GM19463 (cell line): ENCODE results near the gene LRRIQ1.
"Not testable (repeated sequence)": the region's sequence is repeated elsewhere in the genome, so short reads cannot be mapped to it uniquely, and the experiment has no call there.

Source experiments
- ATAC-seq: cut with Tn5 transposase; IDR thresholded peaks from one replicate; pipeline ENCODE4 v1.9.1; 2021; ENCODE audit warnings: mild to moderate bottlenecking, moderate library complexity; ENCODE audit not compliant: unreplicated experiment

LRRIQ1 gene

DNA sequence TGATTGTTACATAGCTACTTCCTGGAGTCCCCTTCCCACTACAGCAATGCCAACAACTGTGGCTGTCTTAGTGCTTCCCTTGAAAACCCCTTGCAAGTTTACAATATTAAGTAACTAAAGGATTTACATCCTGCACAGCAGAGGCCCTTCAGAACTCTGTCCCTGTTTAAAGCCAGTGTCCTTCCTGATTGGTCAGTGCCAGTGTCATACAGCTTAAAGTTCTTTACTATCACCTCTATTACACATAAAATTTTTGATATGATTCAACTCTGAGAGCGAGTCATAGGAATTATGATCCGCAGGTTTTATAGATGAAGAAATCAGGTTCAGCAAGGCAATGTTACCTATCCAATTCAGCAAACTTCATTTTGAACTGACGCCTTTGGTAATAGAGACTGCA, 152.5 kb downstream of the LRRIQ1 start:
- ATAC-seq: no peak

DNA sequence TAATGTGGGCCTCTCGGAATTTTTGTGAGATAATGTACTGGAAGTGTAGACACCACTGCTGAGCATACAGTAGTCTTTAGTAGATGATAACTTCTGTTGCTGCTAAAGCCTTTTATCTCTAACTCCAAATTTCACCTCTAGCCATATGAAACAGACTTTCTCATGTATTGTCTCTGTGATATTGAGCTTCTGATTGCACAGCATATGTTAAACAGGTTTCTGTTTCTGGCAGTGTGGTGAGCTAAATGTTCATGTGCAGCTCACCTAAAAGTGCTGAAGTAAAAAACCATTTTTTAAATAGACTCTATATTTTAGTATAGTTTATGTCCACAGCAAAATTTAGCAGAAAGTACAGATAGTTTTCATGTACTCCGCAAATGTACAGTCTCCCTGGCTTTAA, 154.6 kb downstream of the LRRIQ1 start:
- no peak for ATAC-seq

DNA sequence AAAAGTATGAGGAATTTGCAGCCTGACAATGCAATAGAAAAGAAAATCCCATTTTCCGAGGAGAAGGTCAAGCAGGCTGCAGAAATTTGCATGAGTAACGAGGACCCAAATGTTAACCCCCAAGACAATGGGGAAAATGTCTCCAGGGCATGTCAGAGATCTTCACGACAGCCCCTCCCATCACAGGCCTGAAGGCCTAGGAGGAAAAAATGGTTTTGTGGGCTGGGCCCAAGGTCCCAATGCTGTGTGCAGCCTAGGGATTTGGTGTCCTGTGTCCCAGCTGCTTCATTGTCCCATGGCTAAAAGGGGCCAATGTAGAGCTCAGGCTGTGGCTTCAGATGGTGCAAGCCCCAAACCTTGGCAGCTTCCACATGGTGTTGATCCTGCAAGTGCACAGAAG, 167.7 kb downstream of the LRRIQ1 start:
- ATAC-seq: not testable (repeated sequence)

DNA sequence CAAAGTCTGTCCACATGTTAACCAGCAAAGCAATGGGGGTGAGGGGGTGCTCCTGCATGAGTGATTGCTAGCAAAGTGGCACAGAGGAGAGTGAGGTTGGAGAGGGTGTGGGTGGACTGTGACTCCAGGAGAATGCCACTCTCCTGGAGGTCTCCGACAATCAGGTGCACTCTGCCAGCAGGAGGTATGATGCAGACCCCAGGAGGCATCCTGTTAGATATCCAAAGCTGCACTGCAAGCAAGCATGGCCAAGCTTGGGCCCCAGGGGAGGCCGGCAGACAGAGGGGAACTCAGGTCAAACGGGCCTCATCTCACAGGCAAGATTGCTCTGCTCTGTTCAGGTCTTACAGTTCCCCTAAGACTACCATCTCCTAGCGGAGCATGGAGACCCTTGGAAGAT, 170.4 kb downstream of the LRRIQ1 start:
- ATAC-seq: no peak

DNA sequence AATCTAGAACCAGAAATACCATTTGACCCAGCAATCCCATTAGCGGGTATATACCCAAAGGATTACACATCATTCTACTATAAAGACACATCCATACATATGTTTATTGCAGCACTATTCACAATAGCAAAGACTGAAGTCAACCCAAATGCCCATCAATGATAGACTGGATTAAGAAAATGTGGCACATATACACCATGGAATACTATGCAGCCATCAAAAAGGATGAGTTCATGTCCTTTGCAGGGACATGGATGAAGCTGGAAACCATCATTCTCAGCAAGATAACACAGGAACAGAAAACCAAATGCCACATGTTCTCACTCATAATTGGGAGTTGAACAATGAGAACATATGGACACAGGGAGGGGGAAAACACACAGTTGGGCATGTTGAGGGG, 188.2 kb downstream of the LRRIQ1 start:
- ATAC-seq: not testable (repeated sequence)

DNA sequence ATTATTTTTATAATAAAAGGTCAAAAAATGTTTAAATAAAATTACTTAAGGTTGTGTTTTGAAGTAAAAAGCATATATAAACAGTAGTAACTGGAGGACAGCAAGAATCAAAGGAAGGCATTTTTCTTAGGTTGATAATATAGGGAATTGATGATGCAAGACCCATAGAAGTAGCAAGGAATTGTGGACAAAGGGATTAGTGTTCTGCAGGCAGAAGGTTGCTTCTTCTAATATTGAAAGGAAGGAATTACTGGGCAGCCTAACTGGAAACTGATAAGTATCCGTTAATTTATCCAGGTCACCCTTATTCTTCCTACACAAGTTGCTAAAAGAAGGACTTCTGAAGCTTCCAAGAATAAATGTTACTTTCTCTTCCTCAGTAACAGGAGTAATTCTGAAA, 189.3 kb downstream of the LRRIQ1 start:
- no peak for ATAC-seq

DNA sequence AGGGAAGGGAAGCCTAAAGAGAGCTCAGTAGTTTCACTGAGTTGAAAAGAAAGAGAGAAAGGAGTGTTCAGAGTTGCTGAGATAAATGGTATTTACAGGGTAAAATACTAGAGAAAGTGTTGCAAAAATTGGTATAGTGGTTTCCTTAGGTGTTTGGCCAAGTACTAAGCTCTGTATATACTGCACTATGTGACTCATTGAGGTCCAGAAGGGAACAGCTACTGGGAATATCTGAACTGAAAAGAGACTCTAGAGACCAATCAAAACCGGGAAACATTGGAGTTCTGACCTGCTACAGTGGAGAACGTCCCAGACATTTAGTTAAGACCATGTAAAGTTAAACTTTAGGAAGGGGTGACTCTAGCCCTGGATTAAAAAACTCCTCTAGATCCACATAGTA, 201.2 kb downstream of the LRRIQ1 start:
- ATAC-seq: no peak

DNA sequence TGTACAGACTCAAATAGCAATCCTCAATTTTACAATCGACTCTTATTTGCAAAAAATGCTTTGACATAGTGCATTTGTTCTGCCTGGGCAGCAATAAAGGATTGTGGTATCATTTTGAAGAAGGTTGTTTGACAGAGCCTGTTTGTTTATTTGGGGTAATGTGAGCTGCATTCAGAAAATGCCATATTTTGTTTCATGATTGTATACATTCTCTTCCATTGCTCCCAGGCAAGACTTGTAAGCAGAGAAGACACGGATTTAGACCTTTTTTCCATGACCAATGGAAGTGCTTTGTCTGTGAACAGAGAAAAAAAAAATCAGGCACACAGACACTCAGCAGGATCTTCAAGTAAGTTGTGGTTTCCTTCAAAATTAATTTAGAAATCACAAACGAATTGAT, 208.4 kb downstream of the LRRIQ1 start:
- ATAC-seq: no peak

DNA sequence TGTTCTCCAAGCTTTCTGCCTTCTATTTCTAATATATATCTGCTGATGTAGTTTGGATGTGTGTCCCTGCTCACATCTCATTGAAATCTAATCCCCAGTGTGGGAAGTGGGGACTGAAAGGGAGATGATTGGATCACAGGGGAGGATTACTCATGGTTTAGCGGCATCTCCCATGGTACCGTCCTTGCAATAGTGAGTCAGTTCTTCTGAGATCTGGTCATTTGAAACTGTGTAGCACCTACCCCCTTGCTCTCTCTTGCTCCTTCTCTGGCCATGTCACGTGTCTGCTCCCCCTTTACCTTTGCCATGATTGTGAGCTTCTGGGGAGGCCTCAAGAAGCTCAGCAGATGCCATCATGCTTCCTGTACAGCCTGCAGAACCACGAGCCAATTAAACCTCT, 217.7 kb downstream of the LRRIQ1 start:
- no peak for ATAC-seq

DNA sequence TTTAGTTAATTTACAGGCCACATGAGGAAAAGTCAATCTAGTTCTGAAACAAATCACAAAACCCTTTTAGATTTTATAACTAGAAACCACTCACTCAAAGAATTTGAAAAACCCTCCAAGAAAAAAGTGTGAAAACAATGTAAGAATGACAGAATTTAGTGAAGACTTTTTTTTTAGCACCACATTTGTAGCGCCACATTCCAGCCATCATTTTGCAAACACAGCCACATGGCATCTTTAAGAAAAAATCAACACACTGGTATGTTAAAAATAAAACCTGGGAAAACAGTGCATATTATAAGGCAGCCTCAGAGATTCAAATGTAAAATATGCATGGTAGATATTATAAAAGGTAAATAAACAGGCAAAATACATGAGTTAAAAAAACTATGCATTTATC, 221.5 kb downstream of the LRRIQ1 start:
- no peak for ATAC-seq

DNA sequence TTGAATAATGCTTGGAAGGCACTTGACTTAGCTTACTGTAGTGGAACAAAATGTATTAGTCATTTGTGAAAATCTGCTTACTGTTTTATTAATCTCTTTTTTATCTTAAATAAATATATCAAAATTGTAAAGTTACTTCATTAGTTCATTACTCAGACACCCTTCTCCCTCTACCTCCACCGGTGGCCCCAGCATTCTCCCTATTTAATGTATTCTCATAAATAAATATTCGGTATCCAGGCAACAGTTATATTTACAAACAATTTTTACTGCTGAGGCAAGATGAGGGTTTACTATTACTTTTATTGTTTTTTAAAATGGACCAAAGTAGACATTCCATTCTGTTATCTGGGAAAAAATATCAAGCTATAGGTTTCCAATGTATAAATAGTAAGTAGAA, 224.3 kb downstream of the LRRIQ1 start:
- no peak for ATAC-seq

DNA sequence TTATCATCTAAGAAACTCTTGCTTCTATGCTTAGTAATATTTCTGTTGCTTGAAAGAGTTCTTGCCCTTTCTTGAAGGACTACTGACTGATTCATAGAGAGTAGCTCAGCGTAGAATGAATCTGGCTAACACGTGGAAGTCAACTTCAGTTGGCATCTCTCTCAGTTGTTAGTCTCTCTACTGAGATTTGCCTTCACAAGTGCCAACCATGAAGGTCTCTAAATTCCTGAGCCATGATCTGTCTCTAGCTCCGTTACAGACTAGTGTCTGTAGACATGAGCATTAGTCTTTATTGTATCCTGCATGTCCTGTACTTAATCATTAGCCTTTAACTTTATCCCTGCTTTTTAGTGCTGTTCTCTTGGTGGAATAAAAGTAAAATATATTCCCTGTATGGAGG, 224.7 kb downstream of the LRRIQ1 start:
- no peak for ATAC-seq

DNA sequence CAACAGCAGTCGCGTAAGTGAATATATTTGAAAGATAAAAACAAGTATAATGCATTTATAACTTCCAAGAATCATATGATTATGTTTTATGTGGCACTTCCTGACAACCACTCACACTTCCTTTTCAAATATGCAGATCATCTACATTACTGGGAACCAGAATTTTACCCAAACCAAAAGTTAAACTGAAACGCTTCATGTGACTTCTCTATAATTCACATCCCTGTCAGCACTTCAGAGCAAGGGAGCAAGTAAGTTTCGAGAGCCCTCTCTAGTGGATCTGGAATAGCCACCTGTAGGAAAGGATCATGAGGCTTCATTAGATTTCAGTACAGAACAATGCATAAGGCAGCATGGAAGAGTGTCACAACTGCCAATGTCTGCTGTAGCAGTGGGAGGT, 230.2 kb downstream of the LRRIQ1 start:
- ATAC-seq: no peak

DNA sequence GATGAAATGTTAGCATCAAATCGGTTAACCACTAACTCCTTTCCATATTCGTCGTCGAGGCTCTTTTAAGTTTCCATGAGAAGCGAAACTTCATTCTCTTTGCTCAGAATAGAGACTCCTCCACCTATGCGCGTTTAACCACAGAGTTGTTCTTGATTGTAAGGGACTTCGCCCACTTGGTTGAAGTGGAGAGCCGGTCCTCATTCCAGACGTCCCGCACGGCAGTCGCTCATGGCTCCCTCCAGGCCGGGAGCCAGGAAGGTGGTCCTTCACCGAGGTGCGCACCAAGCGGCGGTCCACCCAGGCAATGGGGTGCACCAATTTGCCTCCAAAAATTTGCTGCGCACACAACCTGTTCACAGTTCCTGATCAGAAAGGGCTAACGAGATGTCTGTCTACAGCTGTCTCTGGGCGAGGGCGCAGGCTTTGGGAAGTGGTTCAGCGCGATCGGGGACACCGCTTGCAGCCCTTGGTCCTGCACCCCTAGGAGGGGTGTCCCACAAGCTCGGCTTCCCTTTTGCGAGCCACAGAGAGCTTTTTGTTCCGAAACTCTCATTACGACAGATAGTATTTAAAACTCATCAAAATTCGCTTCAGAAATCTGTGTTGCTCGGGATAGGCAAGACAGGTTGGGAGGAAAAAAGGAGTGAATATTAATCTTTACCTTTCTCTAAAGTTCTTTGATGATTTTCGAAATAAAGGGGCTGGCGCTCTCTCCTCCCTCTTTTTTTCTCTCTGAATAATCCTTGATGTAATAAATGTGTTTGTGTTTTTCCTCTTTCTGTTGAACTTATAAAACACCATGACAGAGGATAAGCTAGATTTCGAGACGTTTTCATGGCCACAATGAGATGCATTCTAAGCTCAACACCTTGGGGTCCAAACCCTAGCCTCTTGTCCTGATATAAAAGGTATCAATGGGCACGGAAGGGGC, 237.5 kb downstream of the LRRIQ1 start:
- peak; percentile 69 for ATAC-seq

DNA sequence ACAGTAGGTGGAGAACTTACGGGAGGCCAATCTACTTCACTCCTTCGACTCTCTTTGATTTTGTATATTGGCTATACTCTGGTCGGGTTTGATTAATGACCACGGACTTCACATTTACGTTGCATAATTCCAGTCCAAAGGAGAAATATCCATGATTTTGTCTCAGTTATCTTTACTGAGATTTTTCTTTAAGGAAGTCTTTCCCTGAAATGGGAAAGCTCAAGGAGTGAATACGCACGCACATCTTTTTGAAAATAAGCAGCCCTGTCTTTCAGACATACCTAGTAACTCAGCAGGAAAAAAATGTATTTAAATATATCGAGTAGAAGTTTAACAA, 238.1 kb downstream of the LRRIQ1 start:
- ATAC-seq: no peak

DNA sequence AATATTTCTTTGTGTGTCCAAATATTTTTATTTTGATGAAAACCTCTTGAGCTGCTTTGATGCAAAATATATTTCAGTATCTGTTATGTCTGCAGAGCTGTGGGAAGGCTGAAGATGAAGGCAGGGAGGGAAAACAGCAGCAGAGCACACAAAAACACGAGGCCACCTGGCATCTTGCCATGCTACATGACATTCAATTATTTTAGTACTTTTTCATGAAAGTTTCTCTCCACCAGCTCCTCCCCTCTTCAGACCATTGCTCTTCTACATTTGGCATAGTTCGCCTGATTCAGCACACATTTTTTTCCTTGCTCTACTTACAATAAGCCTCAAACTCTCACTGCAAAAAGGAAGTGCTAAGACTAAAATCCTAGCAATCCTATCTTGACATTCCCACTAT, 239.2 kb downstream of the LRRIQ1 start:
- no peak for ATAC-seq

DNA sequence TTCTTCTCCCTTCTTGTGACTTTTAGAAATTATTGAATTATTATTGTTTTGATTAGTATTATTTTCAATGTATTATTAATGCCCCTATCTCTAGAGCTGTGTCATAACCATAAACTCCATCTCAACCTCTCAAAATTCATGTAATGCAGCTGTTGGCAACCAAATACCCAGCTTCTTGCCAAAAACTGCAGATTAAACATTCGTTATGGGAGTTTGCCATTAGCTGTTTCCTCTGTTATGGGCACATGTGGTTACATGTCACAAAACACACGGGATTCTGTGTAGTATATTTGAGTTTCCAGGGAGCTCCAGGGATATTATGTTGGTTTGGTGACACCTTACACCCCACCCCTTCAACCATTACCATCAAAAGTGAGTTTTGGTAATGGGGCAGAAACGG, 241.0 kb downstream of the LRRIQ1 start:
- ATAC-seq: no peak

DNA sequence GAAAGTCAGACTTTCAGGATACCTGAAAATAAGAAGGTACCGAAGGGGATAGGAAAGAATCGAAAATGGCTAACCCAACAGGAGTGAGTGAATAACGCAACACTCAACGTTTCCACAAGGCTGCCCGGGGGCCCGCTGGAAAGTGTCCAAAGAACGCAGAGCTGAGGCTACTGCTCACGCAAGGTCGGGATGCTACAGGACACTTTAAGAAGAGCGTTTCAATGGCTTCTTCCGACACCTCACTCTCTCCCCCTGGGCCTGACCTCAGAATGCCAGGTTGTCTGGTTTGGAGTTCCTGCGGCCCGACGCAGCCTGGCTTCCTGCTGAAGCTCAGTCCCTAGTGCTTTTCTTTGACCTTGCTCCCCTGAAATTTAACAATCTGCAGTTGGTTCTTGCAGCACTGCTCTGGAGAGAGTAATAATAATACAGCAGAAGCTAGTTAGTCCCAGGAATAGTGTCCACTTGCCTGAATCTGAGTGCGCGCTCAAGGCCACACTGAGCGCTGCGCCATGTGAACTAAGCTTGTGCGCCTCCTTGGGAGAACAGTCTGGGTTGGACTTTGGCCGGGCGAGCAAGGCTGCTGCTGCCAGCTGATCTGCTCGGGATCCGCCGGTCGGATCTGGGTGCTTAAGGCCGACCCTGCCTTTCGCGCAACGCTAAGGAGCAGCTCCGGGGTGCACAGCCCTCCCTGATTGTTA, 241.9 kb downstream of the LRRIQ1 start:
- no peak for ATAC-seq

DNA sequence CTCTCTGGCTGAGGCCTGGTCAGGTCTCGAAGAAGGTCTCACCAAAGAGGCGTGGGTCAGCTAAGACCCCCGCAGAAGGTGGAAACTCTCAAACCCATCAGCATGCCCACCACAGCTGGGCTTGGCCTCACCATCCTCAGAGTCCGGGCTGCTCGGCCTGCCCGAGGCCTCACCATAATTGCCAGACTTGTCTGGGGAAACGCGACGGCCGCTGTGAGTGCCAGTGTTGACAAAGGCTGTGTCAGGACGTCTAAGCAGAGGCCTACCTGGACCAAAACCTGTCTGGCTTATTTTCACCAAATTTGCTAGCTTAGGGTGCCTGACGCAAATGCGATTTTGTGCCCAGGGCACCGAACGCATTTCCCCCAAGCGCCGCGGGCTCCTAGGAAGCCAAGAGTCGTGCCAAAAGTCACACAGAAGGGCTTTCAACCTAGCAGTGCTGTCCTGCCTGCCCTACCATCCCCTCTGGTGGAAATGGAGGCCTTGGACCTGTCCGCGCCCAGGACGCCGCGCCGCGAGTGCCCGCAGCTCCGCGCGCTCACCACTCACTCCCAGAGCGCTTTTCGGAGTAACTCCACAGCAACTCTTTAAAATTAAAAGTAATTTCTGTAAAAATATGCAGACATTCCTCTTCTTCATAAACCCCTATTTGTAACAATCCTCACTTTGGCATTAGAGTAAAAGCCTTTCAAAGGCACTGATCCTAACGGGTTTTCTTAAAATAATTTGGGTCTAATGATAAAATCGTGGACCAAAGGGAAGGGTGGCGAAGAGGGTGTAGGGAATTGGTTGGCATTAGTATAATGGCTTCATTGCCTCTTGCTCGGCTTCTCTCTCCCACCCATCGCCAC, 242.7 kb downstream of the LRRIQ1 start:
- ATAC-seq: no peak

DNA sequence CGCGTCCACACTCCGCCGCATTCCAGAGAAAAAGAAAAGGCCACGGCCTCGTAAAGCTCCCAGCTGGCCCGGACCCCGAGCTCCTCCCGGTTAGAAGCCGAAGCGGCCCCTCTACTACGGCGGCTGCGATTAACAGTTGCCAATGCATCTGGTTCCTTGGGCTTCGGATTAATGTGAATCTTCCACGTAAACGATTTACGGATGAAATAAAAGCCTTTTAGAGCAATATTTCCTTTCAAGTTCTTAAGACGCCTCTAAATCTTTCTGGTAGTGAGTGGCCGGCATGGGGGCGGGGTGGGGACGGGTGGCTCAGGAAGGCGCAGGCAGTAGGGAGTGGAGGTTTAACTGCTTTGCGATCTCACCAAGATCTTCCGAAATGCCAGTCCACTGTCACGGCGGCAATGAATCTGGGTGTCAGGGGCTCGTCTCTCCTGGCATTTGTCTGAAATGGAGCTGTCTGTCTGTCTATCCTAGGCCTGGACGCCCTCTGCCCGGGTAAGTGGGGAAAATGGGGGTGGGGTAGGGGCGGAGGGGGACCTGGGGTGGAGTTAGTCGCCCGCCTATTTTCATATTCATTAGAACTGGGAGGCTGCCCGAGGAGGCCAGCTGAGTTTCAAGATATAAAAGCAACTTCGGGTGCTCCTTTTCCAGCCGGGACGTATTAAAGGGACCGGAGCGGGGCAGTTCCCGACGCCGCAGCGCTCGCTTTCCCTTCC, 243.5 kb downstream of the LRRIQ1 start:
- peak; percentile 9 for ATAC-seq
